Sigmoid colon (tissue), 3 donors: Measurements from ENCODE around the gene CDCP1.

Experiments used
- POLR2A ChIP-seq, 2 donors: fragments of 450-650 bp; IDR thresholded peaks; one replicate each; pipeline ENCODE4 v1.6.1; 2016; ENCODE audit warnings: antibody characterized with exemption in 2 of 2, mild to moderate bottlenecking in 2 of 2, moderate library complexity in 2 of 2
- TF ChIP-seq, protein P1 (sequence below), 4 experiments: fragments of 450-650 bp in 3 of 4; fragments of 200-600 bp in 1 of 4; IDR thresholded peaks; one replicate each; pipeline ENCODE4 v1.5.1; 2016 to 2019; ENCODE audit warnings: antibody characterized with exemption in 4 of 4, mild to moderate bottlenecking in 3 of 4, moderate library complexity in 2 of 4

GRCh38 chr3:45151100-45151499 is 4.9 kb upstream of the CDCP1 start:
- TF ChIP-seq POLR2A (IDR thresholded peaks at IDR 0.05): no peak
- TF ChIP-seq, protein P1, sequence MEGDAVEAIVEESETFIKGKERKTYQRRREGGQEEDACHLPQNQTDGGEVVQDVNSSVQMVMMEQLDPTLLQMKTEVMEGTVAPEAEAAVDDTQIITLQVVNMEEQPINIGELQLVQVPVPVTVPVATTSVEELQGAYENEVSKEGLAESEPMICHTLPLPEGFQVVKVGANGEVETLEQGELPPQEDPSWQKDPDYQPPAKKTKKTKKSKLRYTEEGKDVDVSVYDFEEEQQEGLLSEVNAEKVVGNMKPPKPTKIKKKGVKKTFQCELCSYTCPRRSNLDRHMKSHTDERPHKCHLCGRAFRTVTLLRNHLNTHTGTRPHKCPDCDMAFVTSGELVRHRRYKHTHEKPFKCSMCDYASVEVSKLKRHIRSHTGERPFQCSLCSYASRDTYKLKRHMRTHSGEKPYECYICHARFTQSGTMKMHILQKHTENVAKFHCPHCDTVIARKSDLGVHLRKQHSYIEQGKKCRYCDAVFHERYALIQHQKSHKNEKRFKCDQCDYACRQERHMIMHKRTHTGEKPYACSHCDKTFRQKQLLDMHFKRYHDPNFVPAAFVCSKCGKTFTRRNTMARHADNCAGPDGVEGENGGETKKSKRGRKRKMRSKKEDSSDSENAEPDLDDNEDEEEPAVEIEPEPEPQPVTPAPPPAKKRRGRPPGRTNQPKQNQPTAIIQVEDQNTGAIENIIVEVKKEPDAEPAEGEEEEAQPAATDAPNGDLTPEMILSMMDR (IDR thresholded peaks at IDR 0.05): no peak
